Caco-2 (cell line): ENCODE measurements around the gene AK5. TPM values are rescaled to one million over a fixed set of nuclear protein-coding genes. Genes with fewer than 3 reads are reported as not detected.

Experiments
- BruUV-seq: library from RNA; stranded (reverse); fragments of 400-500 nt; replicated peaks from 2 replicates; lab custom pipeline; 2021; lab: Mats Ljungman, UMichigan
- CTCF ChIA-PET: fragments of 300-600 bp; sonication (Branson Sonifier 250); formaldehyde crosslinking; loops from one replicate; lab custom pipeline; 2022; ENCODE audit warnings: antibody characterized with exemption; lab: Charles Lee
- POLR2A ChIA-PET: fragments of 300-600 bp; sonication (Branson Sonifier 250); formaldehyde crosslinking; loops from one replicate; lab custom pipeline; 2022; ENCODE audit warnings: antibody characterized with exemption; lab: Charles Lee
- DNase-seq, 2 experiments: peaks; one replicate each; pipeline versions ENCODE4 v3.0.0 to v3.0.0-alpha.2; 2020 to 2022
- H3K27me3 ChIP-seq: replicated peaks from 2 replicates; pipeline ENCODE4 v1.6.0; 2011; ENCODE audit warnings: low read length; ENCODE audit not compliant: control insufficient read depth, insufficient read depth
- H3K36me3 ChIP-seq: 2 replicates; pipeline ENCODE4 v1.5.1; 2011; ENCODE audit warnings: low read length; ENCODE audit not compliant: control insufficient read depth, insufficient read depth
- H3K4me1 ChIP-seq: fragments of 250-450 bp; sonication (Bioruptor Pico); 2 replicates; pipeline ENCODE4 v1.5.1; 2020; ENCODE audit warnings: mild to moderate bottlenecking
- H3K4me3 ChIP-seq: 2 replicates; pipeline ENCODE4 v1.5.1; 2011; ENCODE audit warnings: low read depth, mild to moderate bottlenecking, control low read depth, low read length
- H3K9me3 ChIP-seq: fragments of 250-450 bp; sonication (Bioruptor Pico); 2 replicates; pipeline ENCODE4 v1.5.1; 2020; ENCODE audit warnings: mild to moderate bottlenecking, moderate library complexity
- H3K27ac Mint-ChIP-seq: one replicate; pipeline ENCODE4 v1.8.0; 2022; ENCODE audit warnings: mixed read lengths; ENCODE audit not compliant: unreplicated experiment
- H3K27me3 Mint-ChIP-seq: one replicate; pipeline ENCODE4 v1.8.0; 2022; ENCODE audit warnings: mixed read lengths; ENCODE audit not compliant: insufficient read depth, unreplicated experiment
- H3K36me3 Mint-ChIP-seq: one replicate; pipeline ENCODE4 v1.8.0; 2022; ENCODE audit warnings: mild to moderate bottlenecking, mixed read lengths; ENCODE audit not compliant: insufficient read depth, unreplicated experiment
- H3K4me1 Mint-ChIP-seq: one replicate; pipeline ENCODE4 v1.8.0; 2022; ENCODE audit warnings: low read depth, mixed read lengths; ENCODE audit not compliant: unreplicated experiment
- H3K4me3 Mint-ChIP-seq: one replicate; pipeline ENCODE4 v1.8.0; 2022; ENCODE audit warnings: mild to moderate bottlenecking, moderate library complexity, mixed read lengths; ENCODE audit not compliant: unreplicated experiment
- H3K9me3 Mint-ChIP-seq: one replicate; pipeline ENCODE4 v1.8.0; 2022; ENCODE audit warnings: mixed read lengths; ENCODE audit not compliant: unreplicated experiment
- CTCF ChIP-seq, 2 experiments: fragments of 200-600 bp in 1 of 2; IDR thresholded peaks; 1 replicate in 1 of 2; 2 replicates in 1 of 2; pipeline versions ENCODE4 v1.5.1 to v1.8.0; 2011 to 2022; ENCODE audit warnings: antibody characterized with exemption in 1 of 2, control low read depth in 1 of 2, inconsistent platforms in 1 of 2, low read depth in 1 of 2, low read length in 1 of 2, mild to moderate bottlenecking in 1 of 2, moderate library complexity in 1 of 2; ENCODE audit not compliant: insufficient read depth in 1 of 2, severe bottlenecking in 1 of 2, unreplicated experiment in 1 of 2
- intact Hi-C: fragments of 100-400 bp; cut with micrococcal nuclease; formaldehyde crosslinking; loops from one replicate; pipeline ENCODE4 v1.10.0; 2022; ENCODE audit not compliant: unreplicated experiment
- total RNA-seq: library from RNA; stranded (reverse); gene quantifications from 2 replicates; pipeline ENCODE4 v1.2.3, GENCODE V29; 2022

AK5 gene
- total RNA-seq, 1 experiment from 2014 or later = not detected

- H3K27ac Mint-ChIP-seq = no peak overlapping the region
- no peaks in the 10 kb centered on the region for H3K27me3 Mint-ChIP-seq
- CTCF ChIA-PET = no interaction called here
- Histone ChIP-seq H3K4me1 (no peaks in the 10 kb centered on the region), H3K4me3 (no peak overlapping the region), H3K27me3 (no peaks in the 10 kb centered on the region), H3K9me3 (no peaks in the 10 kb centered on the region), H3K36me3 (no peaks in the 10 kb centered on the region)
- intact Hi-C loops = loop anchor here (10.0 kb wide), 1 partner anchor 113 kb away; the partner anchor contains the start of gene ZZZ3
- no TSS peak for BruUV-seq
- H3K4me3 Mint-ChIP-seq = no peak overlapping the region
- no peak for TF ChIP-seq CTCF (IDR thresholded peaks at IDR 0.05; ENCODE audit: insufficient read depth in 1 of 2, low read depth in 1 of 2, low read length in 1 of 2, severe bottlenecking in 1 of 2, unreplicated experiment in 1 of 2)
- H3K4me1 Mint-ChIP-seq = no peaks in the 10 kb centered on the region
- POLR2A ChIA-PET = no interaction called here
- peaks cover 55% of the 10 kb centered on the region for H3K36me3 Mint-ChIP-seq
- no peaks in the 10 kb centered on the region for H3K9me3 Mint-ChIP-seq
- no peak for DNase-seq
Observed at GRCh38 chr1:77571642-77572041, 289.8 kb downstream of the AK5 start.

- no peaks in the 10 kb centered on the region for H3K9me3 ChIP-seq
- CTCF ChIA-PET = no interaction called here
Observed at GRCh38 chr1:77579547-77579946, 297.7 kb downstream of the AK5 start.

GRCh38 chr1:77582905-77583304 lies 301.1 kb downstream of the AK5 start:
- Mint-ChIP-seq H3K4me3 (no peak overlapping the region), H3K9me3 (no peaks in the 10 kb centered on the region), H3K27ac (no peak overlapping the region), H3K36me3 (peaks cover 17% of the 10 kb centered on the region), H3K4me1 (no peaks in the 10 kb centered on the region), H3K27me3 (no peaks in the 10 kb centered on the region)
- no peak overlapping the region for H3K4me3 ChIP-seq
- intact Hi-C loops = no loop called here
- H3K4me1 ChIP-seq = no peaks in the 10 kb centered on the region
- no TSS peak for BruUV-seq
- DNase-seq = no peak
- no peaks in the 10 kb centered on the region for H3K36me3 ChIP-seq
- POLR2A ChIA-PET = no interaction called here
- H3K9me3 ChIP-seq = no peaks in the 10 kb centered on the region
- CTCF ChIA-PET = no interaction called here
- TF ChIP-seq CTCF (IDR thresholded peaks at IDR 0.05; ENCODE audit: insufficient read depth in 1 of 2, low read depth in 1 of 2, low read length in 1 of 2, severe bottlenecking in 1 of 2, unreplicated experiment in 1 of 2) = no peak
- no peaks in the 10 kb centered on the region for H3K27me3 ChIP-seq

More at GRCh38 chr1:77579547-77579946, 297.7 kb downstream of the AK5 start:
- POLR2A ChIA-PET = no interaction called here
- Mint-ChIP-seq H3K4me3 (no peak overlapping the region), H3K27ac (no peak overlapping the region), H3K36me3 (peaks cover 33% of the 10 kb centered on the region), H3K4me1 (no peaks in the 10 kb centered on the region), H3K27me3 (no peaks in the 10 kb centered on the region), H3K9me3 (no peaks in the 10 kb centered on the region)
- no peak for TF ChIP-seq CTCF (IDR thresholded peaks at IDR 0.05; ENCODE audit: insufficient read depth in 1 of 2, low read depth in 1 of 2, low read length in 1 of 2, severe bottlenecking in 1 of 2, unreplicated experiment in 1 of 2)
- intact Hi-C loops = loop anchor here (10.0 kb wide), 1 partner anchor 105 kb away; the partner anchor contains the start of gene ZZZ3
- Histone ChIP-seq H3K4me1 (no peaks in the 10 kb centered on the region), H3K4me3 (no peak overlapping the region), H3K27me3 (no peaks in the 10 kb centered on the region), H3K36me3 (no peaks in the 10 kb centered on the region)
- no peak for DNase-seq
- BruUV-seq = no TSS peak
